ENCODE measurements around the gene GABRG3.

The GABRG3 gene

DNA sequence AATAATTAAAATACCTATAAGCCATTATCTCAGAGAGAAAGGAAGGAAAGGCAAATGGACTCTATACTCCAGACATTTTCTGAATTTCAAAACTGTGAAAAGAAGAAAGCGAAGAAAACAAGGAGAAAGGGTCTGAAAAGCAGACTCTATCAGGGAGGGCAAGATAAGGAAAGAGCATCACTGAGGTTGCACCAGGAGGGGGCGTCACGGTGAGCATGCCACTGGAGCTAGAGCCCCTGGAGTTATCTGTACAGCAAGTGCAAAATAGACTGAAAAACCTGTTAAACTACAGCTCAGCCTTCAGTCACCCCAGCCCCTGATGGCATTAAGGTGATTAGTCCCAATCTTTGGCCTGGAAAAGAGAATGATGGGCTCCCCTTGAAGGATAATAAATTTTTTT lies 514.3 kb downstream of the GABRG3 start:
- no peaks in the 10 kb centered on the region for H3K27me3 ChIP-seq (ENCODE audit: insufficient read depth, low read depth)
- no peak overlapping the region for H3K4me3 ChIP-seq (IDR thresholded peaks at IDR 0.05; ENCODE audit: insufficient read depth, low read depth, low read length)
- no peaks in the 10 kb centered on the region for H3K4me1 ChIP-seq (ENCODE audit: low read depth, poor library complexity, severe bottlenecking)
- H3K36me3 ChIP-seq (ENCODE audit: insufficient read depth) = no peaks in the 10 kb centered on the region
- no peaks in the 10 kb centered on the region for H4K20me1 ChIP-seq (ENCODE audit: insufficient read depth)
- no peak overlapping the region for H2AFZ ChIP-seq (ENCODE audit: low read depth)
- H3K4me2 ChIP-seq = no peak overlapping the region
- TF ChIP-seq, protein P1, sequence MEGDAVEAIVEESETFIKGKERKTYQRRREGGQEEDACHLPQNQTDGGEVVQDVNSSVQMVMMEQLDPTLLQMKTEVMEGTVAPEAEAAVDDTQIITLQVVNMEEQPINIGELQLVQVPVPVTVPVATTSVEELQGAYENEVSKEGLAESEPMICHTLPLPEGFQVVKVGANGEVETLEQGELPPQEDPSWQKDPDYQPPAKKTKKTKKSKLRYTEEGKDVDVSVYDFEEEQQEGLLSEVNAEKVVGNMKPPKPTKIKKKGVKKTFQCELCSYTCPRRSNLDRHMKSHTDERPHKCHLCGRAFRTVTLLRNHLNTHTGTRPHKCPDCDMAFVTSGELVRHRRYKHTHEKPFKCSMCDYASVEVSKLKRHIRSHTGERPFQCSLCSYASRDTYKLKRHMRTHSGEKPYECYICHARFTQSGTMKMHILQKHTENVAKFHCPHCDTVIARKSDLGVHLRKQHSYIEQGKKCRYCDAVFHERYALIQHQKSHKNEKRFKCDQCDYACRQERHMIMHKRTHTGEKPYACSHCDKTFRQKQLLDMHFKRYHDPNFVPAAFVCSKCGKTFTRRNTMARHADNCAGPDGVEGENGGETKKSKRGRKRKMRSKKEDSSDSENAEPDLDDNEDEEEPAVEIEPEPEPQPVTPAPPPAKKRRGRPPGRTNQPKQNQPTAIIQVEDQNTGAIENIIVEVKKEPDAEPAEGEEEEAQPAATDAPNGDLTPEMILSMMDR (conservative IDR thresholded peaks at IDR 0.05; ENCODE audit: low read depth, low read length) = no peak
- no peaks in the 10 kb centered on the region for H3K79me2 ChIP-seq (ENCODE audit: insufficient read depth, low read depth)
- no peak overlapping the region for H3K27ac ChIP-seq
- H3K9ac ChIP-seq = no peak overlapping the region

DNA sequence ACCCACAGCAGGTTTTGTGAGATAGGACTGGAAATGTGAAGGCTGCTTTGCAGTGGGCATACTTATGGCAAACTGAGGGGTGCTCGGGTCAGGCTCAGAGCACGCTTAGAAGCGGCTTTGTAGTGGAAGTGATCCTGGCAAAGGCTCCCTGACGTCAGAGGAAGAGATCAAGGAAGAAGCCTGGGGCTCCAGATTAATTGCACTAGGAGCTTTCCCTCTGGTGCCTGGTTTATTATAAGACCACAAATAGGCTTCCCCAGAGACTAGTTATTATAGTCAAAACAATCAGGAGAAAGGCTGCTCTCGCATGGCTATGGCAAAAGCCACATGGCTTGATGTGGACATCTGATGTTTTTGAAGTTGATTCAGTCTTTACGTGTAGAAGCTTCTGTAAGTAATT lies 515.1 kb downstream of the GABRG3 start:
- Histone ChIP-seq H3K4me3 (IDR thresholded peaks at IDR 0.05; ENCODE audit: insufficient read depth, low read depth, low read length) (no peak overlapping the region), H3K27me3 (ENCODE audit: insufficient read depth, low read depth) (no peaks in the 10 kb centered on the region), H3K79me2 (ENCODE audit: insufficient read depth, low read depth) (no peaks in the 10 kb centered on the region), H3K9ac (no peak overlapping the region), H3K4me1 (ENCODE audit: low read depth, poor library complexity, severe bottlenecking) (no peaks in the 10 kb centered on the region), H3K27ac (no peak overlapping the region), H3K36me3 (ENCODE audit: insufficient read depth) (no peaks in the 10 kb centered on the region), H3K4me2 (no peak overlapping the region), H2AFZ (ENCODE audit: low read depth) (no peak overlapping the region), H4K20me1 (ENCODE audit: insufficient read depth) (no peaks in the 10 kb centered on the region)
- TF ChIP-seq, protein P1 (conservative IDR thresholded peaks at IDR 0.05; ENCODE audit: low read depth, low read length) = no peak

DNA sequence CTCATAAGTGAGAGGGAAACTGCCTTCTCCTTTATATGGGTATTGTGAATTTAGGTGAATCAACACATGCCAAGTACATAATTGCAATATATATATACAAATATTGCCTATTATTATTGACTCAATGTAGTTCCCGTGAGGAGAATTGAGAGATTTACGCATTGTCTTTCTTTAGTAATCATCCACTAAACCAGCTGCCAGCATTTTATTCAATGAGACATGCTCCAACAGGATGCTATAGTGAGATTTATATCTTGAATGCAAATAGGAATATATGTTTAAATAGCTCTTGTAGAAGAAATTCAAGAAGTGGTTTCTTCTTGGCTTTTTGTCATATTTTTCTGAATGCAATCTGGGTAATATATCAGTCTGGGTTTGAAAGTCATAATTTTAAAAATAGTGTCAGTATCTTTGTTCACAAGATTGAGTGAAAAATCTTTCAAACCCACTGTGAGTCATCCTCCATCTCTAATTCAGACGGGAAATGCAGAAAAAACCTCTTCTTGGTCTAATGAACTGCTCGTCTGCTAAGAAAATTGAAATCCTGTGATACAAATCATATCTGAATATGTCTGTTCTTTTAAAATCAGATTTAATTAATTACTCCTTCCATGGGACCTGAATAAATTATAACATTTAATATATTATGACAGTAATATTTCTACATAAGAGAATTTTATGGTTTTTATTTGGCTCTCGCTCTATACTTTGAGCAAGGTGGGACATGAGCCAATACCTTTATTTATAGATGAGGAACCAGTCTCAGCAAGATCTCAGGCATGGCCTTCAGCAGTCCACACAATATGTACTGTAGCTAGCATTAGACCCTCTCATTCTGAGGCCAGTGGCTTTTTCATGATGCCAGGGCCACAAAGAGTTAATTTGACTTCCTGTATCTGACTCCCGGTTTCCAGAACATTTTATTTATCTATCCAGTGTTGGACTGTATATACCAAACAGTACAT lies 516.0 kb downstream of the GABRG3 start:
- Histone ChIP-seq H2AFZ (ENCODE audit: low read depth) (no peak overlapping the region), H3K4me3 (IDR thresholded peaks at IDR 0.05; ENCODE audit: insufficient read depth, low read depth, low read length) (no peak overlapping the region), H4K20me1 (ENCODE audit: insufficient read depth) (no peaks in the 10 kb centered on the region), H3K27me3 (ENCODE audit: insufficient read depth, low read depth) (no peaks in the 10 kb centered on the region), H3K79me2 (ENCODE audit: insufficient read depth, low read depth) (no peaks in the 10 kb centered on the region), H3K4me2 (no peak overlapping the region), H3K27ac (no peak overlapping the region), H3K36me3 (ENCODE audit: insufficient read depth) (no peaks in the 10 kb centered on the region), H3K9ac (no peak overlapping the region), H3K4me1 (ENCODE audit: low read depth, poor library complexity, severe bottlenecking) (no peaks in the 10 kb centered on the region)
- TF ChIP-seq, protein P1 (conservative IDR thresholded peaks at IDR 0.05; ENCODE audit: low read depth, low read length) = no peak

GRCh38 chr15:27487846-27488245 lies 516.9 kb downstream of the GABRG3 start:
- no peaks in the 10 kb centered on the region for H3K4me1 ChIP-seq (ENCODE audit: low read depth, poor library complexity, severe bottlenecking)
- no peak overlapping the region for H3K27ac ChIP-seq
- no peak overlapping the region for H3K9ac ChIP-seq
- no peak overlapping the region for H3K4me3 ChIP-seq (IDR thresholded peaks at IDR 0.05; ENCODE audit: insufficient read depth, low read depth, low read length)
- no peak overlapping the region for H2AFZ ChIP-seq (ENCODE audit: low read depth)
- no peaks in the 10 kb centered on the region for H3K36me3 ChIP-seq (ENCODE audit: insufficient read depth)
- H3K4me2 ChIP-seq = no peak overlapping the region
- H4K20me1 ChIP-seq (ENCODE audit: insufficient read depth) = no peaks in the 10 kb centered on the region
- no peaks in the 10 kb centered on the region for H3K79me2 ChIP-seq (ENCODE audit: insufficient read depth, low read depth)
- no peaks in the 10 kb centered on the region for H3K27me3 ChIP-seq (ENCODE audit: insufficient read depth, low read depth)
- TF ChIP-seq, protein P1 (conservative IDR thresholded peaks at IDR 0.05; ENCODE audit: low read depth, low read length) = no peak

All from KMS-11 (cell line).